ENCODE measurements around the gene DOP1A.

- no peak for TF ChIP-seq CTCF (conservative IDR thresholded peaks at IDR 0.05)
- no peak for TF ChIP-seq ZFX (IDR thresholded peaks at IDR 0.05)
These were observed 86.5 kb downstream of the DOP1A start for GRCh38 chr6:83153883-83154521.
